H1 (cell line): ENCODE data around the gene MAPK4. TPM values are rescaled to one million over a fixed set of nuclear protein-coding genes. Genes with fewer than 3 reads are reported as not detected.

Experiments used
- CTCF ChIA-PET: fragments of 300-600 bp; sonication (Branson Sonifier 250); formaldehyde crosslinking; loops from one replicate; lab custom pipeline; 2021; ENCODE audit not compliant: partially characterized antibody; lab: Charles Lee
- POLR2A ChIA-PET: fragments of 300-600 bp; sonication (Branson Sonifier 250); formaldehyde crosslinking; loops from one replicate; lab custom pipeline; 2021; ENCODE audit warnings: inconsistent platforms; ENCODE audit not compliant: partially characterized antibody; lab: Charles Lee
- DNase-seq, 2 experiments: peaks; one replicate each; pipeline versions ENCODE4 v3.0.0 to v3.0.0-alpha.2; 2010 to 2022; ENCODE audit warnings: low spot score in 2 of 2, low read depth in 1 of 2, mixed read lengths in 1 of 2
- FAIRE-seq: peaks from 2 replicates; lab custom pipeline; 2011; peaks lifted over from hg19 to GRCh38; lab: Jason Lieb, UNC
- H2AFZ ChIP-seq: 2 replicates; pipeline ENCODE4 v1.8.1; 2012; ENCODE audit warnings: low read length, inconsistent platforms
- H2AK5ac ChIP-seq: 2 replicates; pipeline ENCODE4 v1.6.1; 2013; ENCODE audit warnings: low read depth, low read length
- H2BK120ac ChIP-seq: replicated peaks from 2 replicates; pipeline ENCODE3; 2013; ENCODE audit warnings: low read depth, low read length, inconsistent platforms
- H2BK12ac ChIP-seq: 2 replicates; pipeline ENCODE4 v1.6.1; 2013; ENCODE audit warnings: low read depth, low read length
- H2BK15ac ChIP-seq: 2 replicates; pipeline ENCODE4 v1.6.1; 2013; ENCODE audit warnings: low read length
- H2BK20ac ChIP-seq: 2 replicates; pipeline ENCODE4 v1.6.1; 2013; ENCODE audit warnings: low read length
- H2BK5ac ChIP-seq: 2 replicates; pipeline ENCODE4 v1.6.1; 2013; ENCODE audit warnings: low read depth, low read length
- H3K14ac ChIP-seq: 2 replicates; pipeline ENCODE4 v1.6.1; 2013; ENCODE audit warnings: inconsistent platforms; ENCODE audit not compliant: insufficient read length
- H3K18ac ChIP-seq: 2 replicates; pipeline ENCODE4 v1.6.1; 2013; ENCODE audit warnings: low read length; ENCODE audit errors: extremely low read depth
- H3K23ac ChIP-seq: 2 replicates; pipeline ENCODE4 v1.6.1; 2013; ENCODE audit warnings: inconsistent platforms; ENCODE audit not compliant: insufficient read length
- H3K23me2 ChIP-seq: 2 replicates; pipeline ENCODE4 v1.6.1; 2013; ENCODE audit warnings: low read depth, low read length
- H3K27ac ChIP-seq: 2 replicates; pipeline ENCODE4 v1.6.1; 2011; ENCODE audit warnings: low read depth, low read length, inconsistent platforms
- H3K27me3 ChIP-seq, 4 experiments: replicated peaks in 1 of 4; 1 replicate in 1 of 4; 2 replicates in 3 of 4; pipeline versions ENCODE4 v1.6.1 to v1.8.1; 2011 to 2013; ENCODE audit warnings: low read length in 3 of 4, mild to moderate bottlenecking in 3 of 4, inconsistent platforms in 2 of 4, mixed read lengths in 2 of 4, moderate library complexity in 1 of 4; ENCODE audit not compliant: control insufficient read depth in 3 of 4, insufficient read depth in 3 of 4; ENCODE audit errors: extremely low read depth in 1 of 4
- H3K36me3 ChIP-seq, 4 experiments: 2 replicates each; pipeline versions ENCODE4 v1.6.1 to v1.8.1; 2011 to 2013; ENCODE audit warnings: mild to moderate bottlenecking in 4 of 4, low read length in 3 of 4, moderate library complexity in 2 of 4, control low read depth in 1 of 4, inconsistent platforms in 1 of 4; ENCODE audit not compliant: insufficient read depth in 4 of 4, control insufficient read depth in 2 of 4
- H3K4ac ChIP-seq: replicated peaks from 2 replicates; pipeline ENCODE3; 2013; ENCODE audit warnings: low read length, low read depth, mixed read lengths, inconsistent platforms; ENCODE audit not compliant: insufficient read length
- H3K4me1 ChIP-seq, 4 experiments: replicated peaks in 1 of 4; 1 replicate in 1 of 4; 2 replicates in 3 of 4; pipeline versions ENCODE4 v1.6.1 to v1.8.1; 2011 to 2013; ENCODE audit warnings: low read length in 3 of 4, inconsistent platforms in 2 of 4, mixed read lengths in 1 of 4; ENCODE audit not compliant: insufficient read depth in 4 of 4, control insufficient read depth in 3 of 4
- H3K4me2 ChIP-seq, 2 experiments: 2 replicates each; pipeline versions ENCODE4 v1.6.1 to v1.8.1; 2011 to 2013; ENCODE audit warnings: low read depth in 2 of 2, low read length in 2 of 2, control low read depth in 1 of 2, inconsistent platforms in 1 of 2, mild to moderate bottlenecking in 1 of 2; ENCODE audit not compliant: insufficient read depth in 1 of 2
- H3K4me3 ChIP-seq, 4 experiments: fragments of 200-600, 300-600 bp in 1 of 4; sonication (generic), shearing (Covaris generic), sonication (Bioruptor Twin) in 1 of 4; 2 replicates each; pipeline versions ENCODE4 v1.5.1 to v1.8.1; 2011 to 2016; ENCODE audit warnings: low read length in 4 of 4, low read depth in 3 of 4, control low read depth in 2 of 4, inconsistent platforms in 2 of 4, mild to moderate bottlenecking in 2 of 4, mixed read lengths in 1 of 4, moderate library complexity in 1 of 4; ENCODE audit not compliant: insufficient read depth in 2 of 4; ENCODE audit errors: extremely low read depth in 1 of 4
- H3K56ac ChIP-seq: replicated peaks from 2 replicates; pipeline ENCODE3; 2013; ENCODE audit warnings: low read depth, mild to moderate bottlenecking, mixed read lengths, low read length, inconsistent platforms; ENCODE audit not compliant: insufficient read length
- H3K79me1 ChIP-seq: 2 replicates; pipeline ENCODE4 v1.6.1; 2013; ENCODE audit warnings: low read depth, low read length, control low read depth
- H3K79me2 ChIP-seq, 2 experiments: 2 replicates each; pipeline versions ENCODE4 v1.6.1 to v1.8.1; 2012 to 2013; ENCODE audit warnings: low read length in 2 of 2, mild to moderate bottlenecking in 2 of 2, inconsistent platforms in 1 of 2; ENCODE audit not compliant: insufficient read depth in 2 of 2, control insufficient read depth in 1 of 2
- H3K9ac ChIP-seq, 4 experiments: replicated peaks in 1 of 4; 1 replicate in 1 of 4; 2 replicates in 3 of 4; pipeline versions ENCODE4 v1.6.1 to v1.8.1; 2011 to 2013; ENCODE audit warnings: low read depth in 3 of 4, low read length in 3 of 4, control low read depth in 2 of 4, mild to moderate bottlenecking in 2 of 4, moderate library complexity in 2 of 4, inconsistent platforms in 1 of 4; ENCODE audit errors: extremely low read depth in 1 of 4
- H3K9me3 ChIP-seq, 2 experiments: 2 replicates each; pipeline versions ENCODE4 v1.6.1 to v1.8.1; 2012 to 2013; ENCODE audit warnings: mild to moderate bottlenecking in 2 of 2, moderate library complexity in 2 of 2, control low read depth in 1 of 2, inconsistent platforms in 1 of 2, low read depth in 1 of 2, low read length in 1 of 2, mixed read lengths in 1 of 2; ENCODE audit not compliant: insufficient read depth in 2 of 2
- H4K20me1 ChIP-seq, 2 experiments: replicated peaks in 1 of 2; 2 replicates each; pipeline versions ENCODE3 to v1.8.1; 2011 to 2013; ENCODE audit warnings: inconsistent platforms in 2 of 2, low read length in 2 of 2, mild to moderate bottlenecking in 1 of 2; ENCODE audit not compliant: insufficient read depth in 2 of 2, control insufficient read depth in 1 of 2
- H4K5ac ChIP-seq: 2 replicates; pipeline ENCODE4 v1.6.1; 2013; ENCODE audit warnings: low read length, low read depth, mixed read lengths, inconsistent platforms; ENCODE audit not compliant: insufficient read length
- H4K8ac ChIP-seq: 2 replicates; pipeline ENCODE4 v1.8.0; 2013; ENCODE audit warnings: mild to moderate bottlenecking, moderate library complexity, low read length, inconsistent platforms; ENCODE audit not compliant: insufficient read depth; ENCODE audit errors: extremely low read depth
- H4K91ac ChIP-seq: replicated peaks from 2 replicates; pipeline ENCODE3; 2013; ENCODE audit warnings: low read length, mixed read lengths, inconsistent platforms; ENCODE audit not compliant: insufficient read length
- BCL11A ChIP-seq, 2 experiments: IDR thresholded peaks; one replicate each; pipeline ENCODE4 v1.6.1; 2011; ENCODE audit warnings: low read depth in 2 of 2, low read length in 2 of 2, mild to moderate bottlenecking in 2 of 2
- CHD2 ChIP-seq: IDR thresholded peaks from 2 replicates; pipeline ENCODE4 v1.6.1; 2012; ENCODE audit warnings: low read length, improper control_type of control experiment
- CTBP2 ChIP-seq: IDR thresholded peaks from 2 replicates; pipeline ENCODE4 v1.7.0; 2011; ENCODE audit warnings: borderline replicate concordance, mild to moderate bottlenecking, moderate library complexity, mixed read lengths, low read length; ENCODE audit not compliant: insufficient read depth, insufficient read length
- NANOG ChIP-seq: IDR thresholded peaks from 2 replicates; pipeline ENCODE4 v1.6.1; 2011; ENCODE audit warnings: low read length, low read depth, mild to moderate bottlenecking, inconsistent platforms; ENCODE audit not compliant: insufficient read depth, poor library complexity, severe bottlenecking
- POU5F1 ChIP-seq: IDR thresholded peaks from 2 replicates; pipeline ENCODE4 v1.6.1; 2011; ENCODE audit warnings: low read depth, mild to moderate bottlenecking, low read length, moderate library complexity
- RBBP5 ChIP-seq: IDR thresholded peaks from 2 replicates; pipeline ENCODE4 v1.7.1; 2012; ENCODE audit warnings: low read depth, mild to moderate bottlenecking, inconsistent platforms, low read length, moderate library complexity, borderline replicate concordance
- RFX5 ChIP-seq: IDR thresholded peaks from 2 replicates; pipeline ENCODE4 v1.6.1; 2011; ENCODE audit warnings: low read depth, low read length, improper control_type of control experiment, borderline replicate concordance
- SIN3A ChIP-seq, 2 experiments: IDR thresholded peaks in 1 of 2; conservative IDR thresholded peaks in 1 of 2; 2 replicates each; pipeline ENCODE4 v1.6.1; 2011 to 2012; ENCODE audit warnings: low read length in 2 of 2, improper control_type of control experiment in 1 of 2, low read depth in 1 of 2, mild to moderate bottlenecking in 1 of 2
- SP1 ChIP-seq: IDR thresholded peaks from 2 replicates; pipeline ENCODE4 v1.6.1; 2011; ENCODE audit warnings: low read depth, low read length
- SP2 ChIP-seq: IDR thresholded peaks from 2 replicates; pipeline ENCODE4 v1.6.1; 2012; ENCODE audit warnings: mild to moderate bottlenecking, low read length, inconsistent platforms
- SP4 ChIP-seq: IDR thresholded peaks from 2 replicates; pipeline ENCODE4 v1.6.1; 2012; ENCODE audit warnings: low read length, inconsistent platforms
- SRF ChIP-seq: IDR thresholded peaks from 2 replicates; pipeline ENCODE4 v1.6.1; 2011; ENCODE audit warnings: mild to moderate bottlenecking, low read depth, low read length, moderate library complexity
- TAF1 ChIP-seq: IDR thresholded peaks from 2 replicates; pipeline ENCODE4 v1.6.1; 2011; ENCODE audit warnings: mild to moderate bottlenecking, low read depth, low read length
- YY1 ChIP-seq: IDR thresholded peaks from 2 replicates; pipeline ENCODE4 v1.6.1; 2011; ENCODE audit warnings: low read depth, mild to moderate bottlenecking, low read length
- WGBS, 2 experiments: shearing (Covaris generic) in 1 of 2; methylation state at CpG; one replicate each; pipeline versions ENCODE4 v1.1.6 to v1.1.7; 2013 to 2015; ENCODE audit warnings: low lambda C conversion rate in 2 of 2, mixed read lengths in 2 of 2, inconsistent platforms in 1 of 2, low coverage in 1 of 2, missing lambda C conversion rate in 1 of 2; ENCODE audit not compliant: insufficient replicate concordance in 2 of 2, insufficient coverage in 1 of 2, insufficient read length in 1 of 2; ENCODE audit errors: extremely low coverage in 1 of 2, missing lambda C conversion rate in 1 of 2; 5-methylcytosine and 5-hydroxymethylcytosine counted together
- polyA plus RNA-seq, 7 experiments: library from polyadenylated mRNA; depleted of rRNA in 3 of 7; stranded (reverse) in 5 of 7; unstranded in 2 of 7; fragments of >200 nt in 5 of 7; fragments of 200-250 nt in 2 of 7; gene quantifications; 1 replicate in 5 of 7; 2 replicates in 1 of 7; 4 replicates in 1 of 7; pipeline versions ENCODE4 v1.2.1 to v1.2.3, GENCODE V29; 2011 to 2013; ENCODE audit warnings: missing spikeins in 2 of 7, mixed read lengths in 2 of 7
- total RNA-seq: library from RNA; stranded (reverse); fragmentation: NEBNext Ultra II Directional; extraction: Animal tissue kit (Norgen Biotek cat#: 25700); gene quantifications from 2 replicates; pipeline ENCODE4 v1.2.1, GENCODE V29; 2021

Gene MAPK4
- total and polyA plus RNA-seq, 2 of the 8 experiments (the other 6 are each of a cell fraction or from before 2014, with no cell fraction given) = 3.2 to 3.7 TPM

DNA sequence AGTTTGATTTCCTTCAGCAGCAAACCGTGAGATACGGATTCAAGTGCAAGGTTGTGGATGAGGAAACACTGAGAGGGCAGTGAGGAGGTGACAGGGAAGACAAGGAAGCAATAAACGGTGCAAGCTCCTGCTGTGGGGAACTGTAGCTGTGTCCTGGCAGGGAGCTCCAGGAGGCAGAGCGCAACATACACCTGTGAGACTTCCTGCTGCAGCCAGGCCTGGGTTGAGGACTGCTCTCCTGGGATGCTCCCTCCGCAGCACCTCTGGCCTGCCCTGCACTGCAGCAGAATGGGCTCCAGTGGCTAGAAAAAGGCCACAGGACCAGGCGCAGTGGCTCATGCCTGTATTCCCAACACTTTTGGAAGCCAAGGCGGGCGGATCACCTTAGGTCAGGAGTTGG, 174.5 kb downstream of the MAPK4 start:
- Histone ChIP-seq H2AK5ac (no peak overlapping the region), H3K4me2 (no peak overlapping the region), H3K9me3 (no peaks in the 10 kb centered on the region), H3K23me2 (no peaks in the 10 kb centered on the region), H4K5ac (no peak overlapping the region), H2BK120ac (no peak overlapping the region), H4K8ac (no peak overlapping the region), H3K27ac (no peak overlapping the region), H3K79me1 (no peaks in the 10 kb centered on the region), H2BK12ac (no peak overlapping the region), H2BK15ac (no peak overlapping the region; the same call in 1 of the 2 replicates), H4K91ac (no peak overlapping the region), H2BK20ac (no peak overlapping the region), H3K23ac (no peak overlapping the region), H3K4me1 (no peaks in the 10 kb centered on the region), H3K18ac (no peak overlapping the region), H3K56ac (no peak overlapping the region), H3K27me3 (no peaks in the 10 kb centered on the region), H3K4me3 (no peak overlapping the region), H3K14ac (no peak overlapping the region), H3K36me3 (no peaks in the 10 kb centered on the region), H3K79me2 (no peaks in the 10 kb centered on the region), H3K4ac (no peak overlapping the region), H2BK5ac (no peak overlapping the region), H3K9ac (no peak overlapping the region), H4K20me1 (no peaks in the 10 kb centered on the region), H2AFZ (no peak overlapping the region; the same call in 1 of the 2 replicates)
- TF ChIP-seq RBBP5 (no peak), BCL11A (IDR thresholded peaks at IDR 0.05; ENCODE audit: low read depth in 2 of 2, low read length in 2 of 2) (no peak), YY1 (no peak), POU5F1 (no peak), SP2 (no peak), RFX5 (no peak), TAF1 (no peak), SP1 (no peak), CHD2 (no peak), SIN3A (conservative IDR thresholded peaks at IDR 0.05 in 1 of 2, IDR thresholded peaks at IDR 0.05 in 1 of 2; ENCODE audit: low read depth in 1 of 2, low read length in 2 of 2) (no peak), NANOG (no peak), SRF (no peak), SP4 (no peak), CTBP2 (no peak)
- CTCF ChIA-PET = interaction anchor here (1.2 to 1.5 kb wide), 2 partner anchors 9 to 12 kb away, joined by 3 to 4 read pairs; no protein-coding TSS in a partner anchor
- DNase-seq (no peak), FAIRE-seq (no peak)
- POLR2A ChIA-PET = no interaction called here
- 67% methylated on average over 8 of the region's 8 CpGs; no CpG with 5 or more reads in 1 of the 2 experiments for WGBS, 2 experiments
